Tibial artery (tissue), 4 donors: ENCODE results near the gene ENAM.

Source experiments
- DNase-seq, 2 donors: peaks; one replicate each; pipeline ENCODE4 v3.0.0-alpha.2; 2019
- H3K27ac ChIP-seq, 2 donors: fragments of 200-600 bp; sonication (generic) in 1 of 2; 1 replicate in 1 of 2; 2 replicates in 1 of 2; pipeline ENCODE4 v1.5.1; 2018 to 2019; ENCODE audit warnings: mild to moderate bottlenecking in 1 of 2
- H3K27me3 ChIP-seq, 2 donors: fragments of 200-600 bp; sonication (generic) in 1 of 2; one replicate each; pipeline versions ENCODE4 v1.5.1 to v1.6.0; 2016 to 2019
- H3K36me3 ChIP-seq, 3 donors: fragments of 200-600 bp; sonication (generic) in 2 of 3; one replicate each; pipeline ENCODE4 v1.5.1; 2016 to 2019; ENCODE audit warnings: mild to moderate bottlenecking in 2 of 3
- H3K4me1 ChIP-seq, 4 donors: fragments of 200-600 bp; sonication (generic) in 2 of 4; 1 replicate in 3 of 4; 2 replicates in 1 of 4; pipeline ENCODE4 v1.5.1; 2016 to 2019
- H3K4me3 ChIP-seq, 2 donors: fragments of 200-600 bp; sonication (generic) in 1 of 2; 1 replicate in 1 of 2; 2 replicates in 1 of 2; pipeline ENCODE4 v1.5.1; 2018 to 2019; ENCODE audit warnings: mild to moderate bottlenecking in 2 of 2
- H3K9me3 ChIP-seq, 3 donors: fragments of 200-600 bp; sonication (generic) in 1 of 3; one replicate each; pipeline ENCODE4 v1.5.1; 2016 to 2019
- intact Hi-C: fragments of 100-400 bp; cut with DNase I; formaldehyde crosslinking; loops from one replicate; pipeline ENCODE4 v1.15.0; 2023; ENCODE audit warnings: low total_unique reads
- TF ChIP-seq, protein P1 (sequence below), 2 experiments: fragments of 200-600 bp in 1 of 2; fragments of 450-650 bp in 1 of 2; IDR thresholded peaks; one replicate each; pipeline ENCODE4 v1.5.1; 2017 to 2019; ENCODE audit warnings: antibody characterized with exemption in 2 of 2, mild to moderate bottlenecking in 1 of 2, moderate library complexity in 1 of 2

Gene ENAM

DNA sequence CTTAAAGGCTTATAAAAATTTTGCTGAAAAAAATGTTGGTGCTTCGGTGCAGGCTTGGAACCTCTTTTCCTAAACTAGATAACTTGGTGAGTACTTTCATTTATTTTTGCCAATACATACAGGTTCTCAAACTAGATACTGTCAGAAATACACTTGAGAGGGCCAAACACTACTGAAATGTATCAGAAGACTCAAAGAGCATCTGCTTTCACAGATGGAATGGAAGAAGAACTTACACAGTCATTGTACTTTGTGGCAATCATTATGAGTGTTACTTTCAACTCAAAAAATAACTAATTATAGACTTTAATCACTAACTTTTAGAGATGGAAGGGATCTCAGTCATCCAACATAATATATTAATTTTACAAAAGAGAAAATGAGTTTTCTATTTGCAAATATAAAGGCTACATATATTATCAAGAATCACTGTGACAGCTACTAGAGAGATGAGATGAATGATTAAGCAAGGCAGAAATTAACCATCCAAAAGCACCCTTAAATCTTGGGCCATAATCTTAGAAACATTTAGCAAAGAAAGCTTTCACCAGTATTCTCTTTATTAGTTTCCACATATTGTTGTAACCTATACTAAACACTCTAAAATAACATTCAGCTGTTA lies 1.0 kb downstream of the ENAM start:
- TF ChIP-seq, protein P1, sequence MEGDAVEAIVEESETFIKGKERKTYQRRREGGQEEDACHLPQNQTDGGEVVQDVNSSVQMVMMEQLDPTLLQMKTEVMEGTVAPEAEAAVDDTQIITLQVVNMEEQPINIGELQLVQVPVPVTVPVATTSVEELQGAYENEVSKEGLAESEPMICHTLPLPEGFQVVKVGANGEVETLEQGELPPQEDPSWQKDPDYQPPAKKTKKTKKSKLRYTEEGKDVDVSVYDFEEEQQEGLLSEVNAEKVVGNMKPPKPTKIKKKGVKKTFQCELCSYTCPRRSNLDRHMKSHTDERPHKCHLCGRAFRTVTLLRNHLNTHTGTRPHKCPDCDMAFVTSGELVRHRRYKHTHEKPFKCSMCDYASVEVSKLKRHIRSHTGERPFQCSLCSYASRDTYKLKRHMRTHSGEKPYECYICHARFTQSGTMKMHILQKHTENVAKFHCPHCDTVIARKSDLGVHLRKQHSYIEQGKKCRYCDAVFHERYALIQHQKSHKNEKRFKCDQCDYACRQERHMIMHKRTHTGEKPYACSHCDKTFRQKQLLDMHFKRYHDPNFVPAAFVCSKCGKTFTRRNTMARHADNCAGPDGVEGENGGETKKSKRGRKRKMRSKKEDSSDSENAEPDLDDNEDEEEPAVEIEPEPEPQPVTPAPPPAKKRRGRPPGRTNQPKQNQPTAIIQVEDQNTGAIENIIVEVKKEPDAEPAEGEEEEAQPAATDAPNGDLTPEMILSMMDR (IDR thresholded peaks at IDR 0.05): no peak
- intact Hi-C loops: no loop called here

GRCh38 chr4:70630162-70630561 lies 1.6 kb downstream of the ENAM start:
- H3K27me3 ChIP-seq: no peaks in the 10 kb centered on the region
- H3K9me3 ChIP-seq: no peaks in the 10 kb centered on the region
- TF ChIP-seq, protein P1 (IDR thresholded peaks at IDR 0.05): no peak
- intact Hi-C loops: no loop called here
- H3K36me3 ChIP-seq: no peaks in the 10 kb centered on the region
- H3K27ac ChIP-seq: no peak overlapping the region
- H3K4me3 ChIP-seq: no peak overlapping the region
- no peak for DNase-seq
- H3K4me1 ChIP-seq: no peaks in the 10 kb centered on the region

More for the DNA sequence above, 1.0 kb downstream of the ENAM start:
- no peaks in the 10 kb centered on the region for H3K36me3 ChIP-seq
- DNase-seq: no peak
- H3K4me1 ChIP-seq: no peaks in the 10 kb centered on the region
- H3K4me3 ChIP-seq: no peak overlapping the region
- H3K27me3 ChIP-seq: no peaks in the 10 kb centered on the region
- no peak overlapping the region for H3K27ac ChIP-seq
- H3K9me3 ChIP-seq: no peaks in the 10 kb centered on the region

DNA sequence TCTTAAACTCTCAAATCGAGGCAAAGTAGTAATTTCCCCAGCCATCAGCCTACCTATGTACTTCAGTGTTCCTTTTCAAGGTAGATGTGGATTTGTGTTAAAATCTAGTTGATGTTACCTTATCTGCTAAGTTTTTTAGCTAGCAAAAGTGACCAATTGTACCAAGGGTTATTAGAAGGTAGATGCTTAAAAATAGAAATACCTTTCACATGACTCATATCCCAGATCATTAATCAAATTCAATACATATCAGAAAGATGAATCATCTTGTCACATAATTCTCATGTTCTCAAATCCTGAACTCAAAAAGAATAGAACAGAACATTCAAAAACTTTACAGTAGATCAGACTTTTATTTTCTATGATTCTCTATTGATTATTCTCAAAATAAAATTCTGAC lies 3.5 kb downstream of the ENAM start:
- Histone ChIP-seq H3K9me3 (no peaks in the 10 kb centered on the region), H3K4me1 (peaks cover 0 to 7% (median under 1%) of the 10 kb centered on the region in 4 donors), H3K4me3 (no peak overlapping the region), H3K27me3 (no peaks in the 10 kb centered on the region), H3K27ac (no peak overlapping the region), H3K36me3 (no peaks in the 10 kb centered on the region)
- intact Hi-C loops: no loop called here
- TF ChIP-seq, protein P1 (IDR thresholded peaks at IDR 0.05): no peak
- no peak for DNase-seq

DNA sequence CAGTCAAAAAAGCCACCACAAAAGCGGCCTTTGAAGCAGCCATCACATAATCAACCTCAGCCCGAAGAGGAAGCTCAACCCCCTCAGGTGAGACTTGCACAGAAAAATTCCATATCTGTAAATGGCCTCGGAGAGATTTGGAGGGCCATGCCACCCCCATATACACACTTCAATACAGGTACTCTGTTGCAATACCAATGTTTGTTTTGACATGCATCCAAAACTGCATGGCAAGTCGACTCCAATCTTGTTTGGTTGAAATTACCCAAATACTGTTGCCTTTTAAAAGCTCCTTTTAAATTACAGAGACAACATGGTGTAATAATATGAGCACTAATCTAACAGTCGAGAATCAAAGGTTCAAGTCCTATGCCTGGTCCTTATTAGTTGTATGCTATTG lies 5.9 kb downstream of the ENAM start:
- Histone ChIP-seq H3K27ac (no peak overlapping the region), H3K27me3 (no peaks in the 10 kb centered on the region), H3K9me3 (no peaks in the 10 kb centered on the region), H3K4me3 (no peak overlapping the region), H3K36me3 (no peaks in the 10 kb centered on the region), H3K4me1 (peaks cover 0 to 17% (median 2%) of the 10 kb centered on the region in 4 donors)
- DNase-seq: no peak
- intact Hi-C loops: no loop called here
- TF ChIP-seq, protein P1 (IDR thresholded peaks at IDR 0.05): no peak

- no peak for DNase-seq
- peak overlapping the region; percentile 7 to 23 for H3K4me3 ChIP-seq
- H3K27me3 ChIP-seq: no peaks in the 10 kb centered on the region
- peaks cover 0 to 17% (median 2%) of the 10 kb centered on the region in 4 donors for H3K4me1 ChIP-seq
- intact Hi-C loops: no loop called here
- TF ChIP-seq, protein P1 (IDR thresholded peaks at IDR 0.05): no peak
- H3K27ac ChIP-seq: peak overlapping the region; percentile 55 to 59
- H3K36me3 ChIP-seq: no peaks in the 10 kb centered on the region
- H3K9me3 ChIP-seq: no peaks in the 10 kb centered on the region
Measured at GRCh38 chr4:70637239-70637913, 8.8 kb downstream of the ENAM start.
